ENCODE data around the gene GARIN5B.

GARIN5B gene

GRCh38 chr19:55398200-55398925 lies 35.3 kb upstream of the GARIN5B start:
- no peak for TF ChIP-seq HDGF (IDR thresholded peaks at IDR 0.05; ENCODE audit: borderline replicate concordance)
- no peak for TF ChIP-seq L3MBTL2 (conservative IDR thresholded peaks at IDR 0.05)
- TF ChIP-seq PKNOX1 (IDR thresholded peaks at IDR 0.05), result no peak
- TF ChIP-seq NFRKB (IDR thresholded peaks at IDR 0.05), result no peak
- TF ChIP-seq ZNF384 (IDR thresholded peaks at IDR 0.05), result no peak
- TF ChIP-seq ELF4 (IDR thresholded peaks at IDR 0.05), result no peak
- no peak for TF ChIP-seq CTBP1 (IDR thresholded peaks at IDR 0.05; ENCODE audit: borderline replicate concordance)
- no peak for TF ChIP-seq TARDBP (IDR thresholded peaks at IDR 0.05)
- TF ChIP-seq ARNT (IDR thresholded peaks at IDR 0.05), result no peak
- no peak for TF ChIP-seq LEF1 (IDR thresholded peaks at IDR 0.05; ENCODE audit: borderline replicate concordance)
- TF ChIP-seq BHLHE40 (IDR thresholded peaks at IDR 0.05; ENCODE audit: borderline replicate concordance), result no peak
- ChIA-PET POLR2A (interaction anchor here (0.8 to 3.0 kb wide), 4 partner anchors 8 to 30 kb away, joined by 3 to 13 read pairs (median 4); no protein-coding TSS in a partner anchor), CTCF (no interaction called here)
- no peak for DNase-seq (ENCODE audit: extremely low spot score)

GRCh38 chr19:55392820-55393761 lies 30.0 kb upstream of the GARIN5B start:
- no peak for DNase-seq (ENCODE audit: extremely low spot score)
- ChIA-PET CTCF (no interaction called here), POLR2A (interaction anchor here (9.0 kb wide), 1 partner anchor 14 kb away, joined by 72 read pairs; the partner anchor contains the start of gene UBE2S)
- TF ChIP-seq SP1 (IDR thresholded peaks at IDR 0.05) (no peak), NFRKB (IDR thresholded peaks at IDR 0.05) (no peak), PKNOX1 (IDR thresholded peaks at IDR 0.05) (peak; percentile 67), LEF1 (IDR thresholded peaks at IDR 0.05; ENCODE audit: borderline replicate concordance) (no peak)

- no peak for TF ChIP-seq NFRKB (IDR thresholded peaks at IDR 0.05)
- no peak for TF ChIP-seq PKNOX1 (IDR thresholded peaks at IDR 0.05)
- POLR2A ChIA-PET, result interaction anchor here (2.6 to 9.0 kb wide), 3 partner anchors 8 to 53 kb away, joined by 13 to 72 read pairs (median 14); partner anchors contain the start of genes KMT5C and UBE2S
- no peak for DNase-seq (ENCODE audit: extremely low spot score)
- CTCF ChIA-PET, result no interaction called here
Observed at GRCh38 chr19:55391702-55392615, 28.9 kb upstream of the GARIN5B start.

- no peak for TF ChIP-seq SUZ12 (IDR thresholded peaks at IDR 0.05)
- no peak for TF ChIP-seq CTBP1 (IDR thresholded peaks at IDR 0.05; ENCODE audit: borderline replicate concordance)
- no peak for TF ChIP-seq PKNOX1 (IDR thresholded peaks at IDR 0.05)
- no peak for TF ChIP-seq FOXA1 (IDR thresholded peaks at IDR 0.05)
- no peak for TF ChIP-seq HDGF (IDR thresholded peaks at IDR 0.05; ENCODE audit: borderline replicate concordance)
- no peak for TF ChIP-seq FOXK2 (IDR thresholded peaks at IDR 0.05)
- no peak for TF ChIP-seq TARDBP (IDR thresholded peaks at IDR 0.05)
- DNase-seq (ENCODE audit: extremely low spot score), result no peak
- CTCF ChIA-PET, result no interaction called here
- POLR2A ChIA-PET, result interaction anchor here (2.6 to 9.0 kb wide), 3 partner anchors 9 to 52 kb away, joined by 13 to 72 read pairs (median 14); partner anchors contain the start of genes KMT5C and UBE2S
Observed at GRCh38 chr19:55391191-55391670, 28.2 kb upstream of the GARIN5B start.

GRCh38 chr19:55390461-55390880 lies 27.4 kb upstream of the GARIN5B start:
- TF ChIP-seq L3MBTL2 (conservative IDR thresholded peaks at IDR 0.05) (0 out of 2 replicates have a peak, but pooled peaks have one; percentile 35), ELF4 (IDR thresholded peaks at IDR 0.05) (no peak), ARNT (IDR thresholded peaks at IDR 0.05) (no peak)
- no peak for DNase-seq (ENCODE audit: extremely low spot score)
- POLR2A ChIA-PET, result interaction anchor here (1.2 to 9.0 kb wide), 6 partner anchors 9 to 89 kb away, joined by 3 to 72 read pairs (median 10); partner anchors contain the start of genes KMT5C and UBE2S
- CTCF ChIA-PET, result no interaction called here

Data from HEK293T (cell line).